Measurements from ENCODE around the gene EXD1.

DNA sequence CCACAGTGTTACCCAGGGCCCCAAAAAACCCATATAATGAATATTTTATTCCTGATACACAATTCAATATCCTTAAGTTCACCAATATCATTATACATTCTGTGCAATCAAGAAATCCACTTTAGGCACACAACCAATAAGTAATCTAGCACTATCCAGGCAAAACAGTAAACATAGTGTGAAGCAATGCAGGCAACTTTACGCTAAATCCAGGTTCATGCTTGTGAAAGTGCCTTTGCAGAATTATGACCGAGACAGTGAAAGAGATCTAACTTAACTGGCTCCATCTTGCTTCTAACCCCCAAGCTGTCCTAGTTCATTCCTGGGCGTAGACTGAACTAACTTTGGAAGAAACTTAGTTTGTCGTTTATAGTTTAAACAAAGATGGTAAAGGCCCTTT lies 80.3 kb downstream of the EXD1 start:
- TF ChIP-seq ZFP3 (CRISPR knock-in tag; IDR thresholded peaks at IDR 0.05): no peak
- TF ChIP-seq RARB (CRISPR knock-in tag; IDR thresholded peaks at IDR 0.05): no peak
- TF ChIP-seq ESRRG (CRISPR knock-in tag; IDR thresholded peaks at IDR 0.05): no peak
- no peak for TF ChIP-seq ISL1 (CRISPR knock-in tag; IDR thresholded peaks at IDR 0.05)
- TF ChIP-seq ARNTL (CRISPR knock-in tag; IDR thresholded peaks at IDR 0.05; ENCODE audit: borderline replicate concordance, low read depth): no peak
- TF ChIP-seq, protein P1, sequence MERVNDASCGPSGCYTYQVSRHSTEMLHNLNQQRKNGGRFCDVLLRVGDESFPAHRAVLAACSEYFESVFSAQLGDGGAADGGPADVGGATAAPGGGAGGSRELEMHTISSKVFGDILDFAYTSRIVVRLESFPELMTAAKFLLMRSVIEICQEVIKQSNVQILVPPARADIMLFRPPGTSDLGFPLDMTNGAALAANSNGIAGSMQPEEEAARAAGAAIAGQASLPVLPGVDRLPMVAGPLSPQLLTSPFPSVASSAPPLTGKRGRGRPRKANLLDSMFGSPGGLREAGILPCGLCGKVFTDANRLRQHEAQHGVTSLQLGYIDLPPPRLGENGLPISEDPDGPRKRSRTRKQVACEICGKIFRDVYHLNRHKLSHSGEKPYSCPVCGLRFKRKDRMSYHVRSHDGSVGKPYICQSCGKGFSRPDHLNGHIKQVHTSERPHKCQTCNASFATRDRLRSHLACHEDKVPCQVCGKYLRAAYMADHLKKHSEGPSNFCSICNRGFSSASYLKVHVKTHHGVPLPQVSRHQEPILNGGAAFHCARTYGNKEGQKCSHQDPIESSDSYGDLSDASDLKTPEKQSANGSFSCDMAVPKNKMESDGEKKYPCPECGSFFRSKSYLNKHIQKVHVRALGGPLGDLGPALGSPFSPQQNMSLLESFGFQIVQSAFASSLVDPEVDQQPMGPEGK (CRISPR knock-in tag; IDR thresholded peaks at IDR 0.05; ENCODE audit: borderline replicate concordance): no peak
